ENCODE results near the gene FRYL. TPM values are rescaled to one million over a fixed set of nuclear protein-coding genes. Genes with fewer than 3 reads are reported as not detected.

The FRYL gene
- total and polyA plus RNA-seq, 11 donors = 12.3 to 61.3 (median 34.4) TPM

GRCh38 chr4:48710446-48711209 lies 69.5 kb downstream of the FRYL start:
- H3K36me3 ChIP-seq = peaks cover 0 to 28% (median 19%) of the 10 kb centered on the region in 9 donors
- no peaks in the 10 kb centered on the region for H3K27me3 ChIP-seq
- peaks cover 0 to 6% (median 0%) of the 10 kb centered on the region in 12 donors for H3K9me3 ChIP-seq
- H3K27ac ChIP-seq = no peak overlapping the region
- intact Hi-C loops (cut with DNase I) = no loop called here
- 88 to 95% (median 94%) methylated on average over 8 of the region's 8 CpGs for WGBS, 4 donors
- ATAC-seq (no peak), DNase-seq (no peak)
- H3K4me3 ChIP-seq = no peak overlapping the region
- H3K4me1 ChIP-seq = no peaks in the 10 kb centered on the region
- TF ChIP-seq POLR2A (IDR thresholded peaks at IDR 0.05) (no peak), CTCF (IDR thresholded peaks at IDR 0.05) (no peak)

GRCh38 chr4:48709901-48710300 lies 70.2 kb downstream of the FRYL start:
- 82 to 91% (median 85%) methylated on average over 1 of the region's 1 CpG for WGBS, 4 donors
- Histone ChIP-seq H3K27me3 (no peaks in the 10 kb centered on the region), H3K36me3 (peaks cover 0 to 28% (median 19%) of the 10 kb centered on the region in 9 donors), H3K4me3 (no peak overlapping the region), H3K4me1 (no peaks in the 10 kb centered on the region), H3K9me3 (peaks cover 0 to 5% (median 0%) of the 10 kb centered on the region in 12 donors), H3K27ac (no peak overlapping the region)
- no peak for TF ChIP-seq CTCF (IDR thresholded peaks at IDR 0.05)
- TF ChIP-seq POLR2A (IDR thresholded peaks at IDR 0.05) = no peak
- no peak for ATAC-seq
- no peak for DNase-seq
- intact Hi-C loops (cut with DNase I) = no loop called here

DNA sequence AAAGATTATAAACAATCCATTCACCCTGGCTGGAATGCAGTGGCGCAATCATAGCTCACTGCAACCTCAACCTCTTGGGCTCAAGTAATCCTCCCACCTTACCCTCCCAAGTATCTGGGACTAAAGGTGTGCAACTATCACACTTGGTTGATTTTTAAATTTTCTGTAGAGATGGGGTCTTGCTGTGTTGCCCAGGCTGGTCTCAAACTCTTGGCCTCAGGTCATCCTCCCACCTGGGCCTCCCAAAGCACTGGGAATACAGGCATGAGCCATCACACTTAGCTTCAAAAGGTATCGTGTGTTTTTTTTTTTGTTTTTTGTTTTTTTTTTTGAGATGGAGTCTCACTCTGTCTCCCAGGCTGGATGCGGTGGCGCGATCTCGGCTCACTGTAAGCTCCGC lies 71.5 kb downstream of the FRYL start:
- TF ChIP-seq CTCF (IDR thresholded peaks at IDR 0.05) (no peak), POLR2A (IDR thresholded peaks at IDR 0.05) (no peak)
- ATAC-seq (no peak), DNase-seq (no peak)
- Histone ChIP-seq H3K9me3 (peaks cover 0 to 5% (median 0%) of the 10 kb centered on the region in 12 donors), H3K27ac (no peak overlapping the region), H3K27me3 (no peaks in the 10 kb centered on the region), H3K4me1 (peaks cover 0 to 5% (median 0%) of the 10 kb centered on the region in 12 donors), H3K4me3 (no peak overlapping the region), H3K36me3 (peaks cover 0 to 28% (median 19%) of the 10 kb centered on the region in 9 donors)
- 98 to 99% (median 98%) methylated on average over 7 of the region's 7 CpGs for WGBS, 4 donors
- intact Hi-C loops (cut with DNase I) = no loop called here

GRCh38 chr4:48706736-48707135 lies 73.3 kb downstream of the FRYL start:
- H3K27me3 ChIP-seq = no peaks in the 10 kb centered on the region
- ATAC-seq (no peak), DNase-seq (no peak)
- peaks cover 0 to 5% (median 0%) of the 10 kb centered on the region in 12 donors for H3K9me3 ChIP-seq
- TF ChIP-seq CTCF (IDR thresholded peaks at IDR 0.05) (no peak), POLR2A (IDR thresholded peaks at IDR 0.05) (no peak)
- H3K4me1 ChIP-seq = peaks cover 0 to 10% (median 0%) of the 10 kb centered on the region in 12 donors
- peaks cover 0 to 28% (median 19%) of the 10 kb centered on the region in 9 donors for H3K36me3 ChIP-seq
- intact Hi-C loops (cut with DNase I) = no loop called here
- H3K4me3 ChIP-seq = no peak overlapping the region
- no peak overlapping the region for H3K27ac ChIP-seq
